ENCODE measurements around the gene KHDC4.

GRCh38 chr1:155968051-155968400, 33.8 kb upstream of the KHDC4 start:
- TF ChIP-seq, protein P1, sequence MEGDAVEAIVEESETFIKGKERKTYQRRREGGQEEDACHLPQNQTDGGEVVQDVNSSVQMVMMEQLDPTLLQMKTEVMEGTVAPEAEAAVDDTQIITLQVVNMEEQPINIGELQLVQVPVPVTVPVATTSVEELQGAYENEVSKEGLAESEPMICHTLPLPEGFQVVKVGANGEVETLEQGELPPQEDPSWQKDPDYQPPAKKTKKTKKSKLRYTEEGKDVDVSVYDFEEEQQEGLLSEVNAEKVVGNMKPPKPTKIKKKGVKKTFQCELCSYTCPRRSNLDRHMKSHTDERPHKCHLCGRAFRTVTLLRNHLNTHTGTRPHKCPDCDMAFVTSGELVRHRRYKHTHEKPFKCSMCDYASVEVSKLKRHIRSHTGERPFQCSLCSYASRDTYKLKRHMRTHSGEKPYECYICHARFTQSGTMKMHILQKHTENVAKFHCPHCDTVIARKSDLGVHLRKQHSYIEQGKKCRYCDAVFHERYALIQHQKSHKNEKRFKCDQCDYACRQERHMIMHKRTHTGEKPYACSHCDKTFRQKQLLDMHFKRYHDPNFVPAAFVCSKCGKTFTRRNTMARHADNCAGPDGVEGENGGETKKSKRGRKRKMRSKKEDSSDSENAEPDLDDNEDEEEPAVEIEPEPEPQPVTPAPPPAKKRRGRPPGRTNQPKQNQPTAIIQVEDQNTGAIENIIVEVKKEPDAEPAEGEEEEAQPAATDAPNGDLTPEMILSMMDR (IDR thresholded peaks at IDR 0.05), result no peak
- no peak for TF ChIP-seq POLR2A (IDR thresholded peaks at IDR 0.05)

All from uterus (tissue), 2 donors.